HG03575 (cell line): ENCODE measurements around the gene ZBTB5.
"Not testable (repeated sequence)": the region's sequence is repeated elsewhere in the genome, so short reads cannot be mapped to it uniquely, and the experiment has no call there.

Experiments
- ATAC-seq: cut with Tn5 transposase; IDR thresholded peaks from one replicate; pipeline ENCODE4 v1.9.1; 2021; ENCODE audit not compliant: unreplicated experiment, insufficient number of reproducible peaks, low FRiP score; ENCODE audit errors: extremely low read depth

The ZBTB5 gene, protein sequence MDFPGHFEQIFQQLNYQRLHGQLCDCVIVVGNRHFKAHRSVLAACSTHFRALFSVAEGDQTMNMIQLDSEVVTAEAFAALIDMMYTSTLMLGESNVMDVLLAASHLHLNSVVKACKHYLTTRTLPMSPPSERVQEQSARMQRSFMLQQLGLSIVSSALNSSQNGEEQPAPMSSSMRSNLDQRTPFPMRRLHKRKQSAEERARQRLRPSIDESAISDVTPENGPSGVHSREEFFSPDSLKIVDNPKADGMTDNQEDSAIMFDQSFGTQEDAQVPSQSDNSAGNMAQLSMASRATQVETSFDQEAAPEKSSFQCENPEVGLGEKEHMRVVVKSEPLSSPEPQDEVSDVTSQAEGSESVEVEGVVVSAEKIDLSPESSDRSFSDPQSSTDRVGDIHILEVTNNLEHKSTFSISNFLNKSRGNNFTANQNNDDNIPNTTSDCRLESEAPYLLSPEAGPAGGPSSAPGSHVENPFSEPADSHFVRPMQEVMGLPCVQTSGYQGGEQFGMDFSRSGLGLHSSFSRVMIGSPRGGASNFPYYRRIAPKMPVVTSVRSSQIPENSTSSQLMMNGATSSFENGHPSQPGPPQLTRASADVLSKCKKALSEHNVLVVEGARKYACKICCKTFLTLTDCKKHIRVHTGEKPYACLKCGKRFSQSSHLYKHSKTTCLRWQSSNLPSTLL

DNA sequence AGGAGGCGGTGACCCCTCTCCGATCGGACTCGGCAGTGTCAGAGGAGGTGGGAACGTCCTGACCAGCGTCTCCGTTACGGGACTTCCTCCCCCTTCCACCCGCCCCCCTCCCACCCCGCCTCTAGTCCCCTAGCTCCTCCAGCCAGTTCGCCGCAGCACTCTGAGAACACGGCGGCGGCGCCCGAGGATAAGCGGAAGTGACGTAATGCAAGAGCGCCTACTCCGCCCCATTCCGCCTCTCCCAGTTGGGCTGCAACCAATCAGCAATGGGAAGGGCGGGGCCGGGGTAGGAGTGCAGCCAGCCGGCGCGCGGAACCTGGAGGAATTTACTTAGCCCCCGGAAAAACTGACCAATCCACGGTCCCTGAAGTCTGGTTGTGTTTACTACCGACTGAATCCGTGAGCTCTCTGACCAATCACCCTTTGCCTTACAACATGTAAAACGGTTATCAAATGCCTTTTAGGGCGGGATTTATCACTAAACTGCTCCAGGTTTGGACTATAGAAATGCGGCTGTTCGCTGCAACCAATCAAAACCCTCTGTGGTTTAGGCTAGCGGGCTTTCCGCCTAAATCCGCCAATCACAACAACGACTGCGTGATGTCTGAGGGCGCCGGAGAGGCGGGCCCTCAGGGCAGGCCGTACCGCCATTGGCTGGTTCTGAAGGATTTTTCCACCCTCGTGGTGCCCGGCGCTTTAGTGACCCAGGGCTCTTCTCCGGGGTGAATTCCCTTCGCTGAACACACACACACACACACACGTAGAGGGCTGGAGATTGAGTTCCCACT is at the start of gene ZBTB5:
TSS of gene ZBTB5 (minus strand) at position 202 of the 788 bp plus-strand sequence. CDS start 22,899 bp downstream, outside the sequence.
- ATAC-seq, result peak; percentile 63

DNA sequence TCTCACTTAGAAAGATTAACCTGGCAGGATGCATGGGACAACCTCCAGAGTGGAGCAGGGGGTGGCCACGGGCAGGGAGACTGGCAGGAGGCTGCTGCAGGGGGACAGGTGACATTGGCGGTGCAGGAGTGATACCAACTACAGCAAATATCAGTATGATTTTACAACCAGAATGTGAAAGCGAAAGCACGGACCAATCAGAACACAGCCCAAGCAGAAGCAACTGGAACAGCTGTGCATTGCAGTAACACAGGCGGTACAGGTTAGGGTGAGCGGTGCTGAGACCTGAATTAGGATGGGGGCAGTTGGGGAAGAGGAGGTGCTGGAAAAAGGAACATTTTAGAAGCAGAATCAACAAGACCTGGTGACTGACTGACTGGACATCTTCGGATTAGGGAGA is 49.7 kb upstream of the ZBTB5 start:
- no peak for ATAC-seq

DNA sequence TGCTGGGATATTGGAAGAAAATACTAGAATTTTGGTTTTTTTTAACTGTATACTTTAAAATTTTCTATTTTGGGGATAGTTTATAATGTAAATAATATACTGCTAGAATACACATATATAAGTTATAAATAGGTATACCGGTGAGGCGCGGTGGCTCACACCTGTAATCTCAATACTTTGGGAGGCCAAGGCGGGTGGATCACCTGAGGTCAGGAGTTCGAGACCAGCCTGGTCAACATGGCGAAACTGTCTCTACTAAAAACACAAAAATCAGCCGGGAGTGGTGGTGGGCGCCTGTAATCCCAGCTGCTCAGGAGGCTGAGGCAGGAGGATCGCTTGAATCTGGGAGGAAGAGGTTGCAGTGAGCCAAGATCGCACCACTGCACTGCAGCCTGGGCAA is 49.2 kb upstream of the ZBTB5 start:
- ATAC-seq, result not testable (repeated sequence)

DNA sequence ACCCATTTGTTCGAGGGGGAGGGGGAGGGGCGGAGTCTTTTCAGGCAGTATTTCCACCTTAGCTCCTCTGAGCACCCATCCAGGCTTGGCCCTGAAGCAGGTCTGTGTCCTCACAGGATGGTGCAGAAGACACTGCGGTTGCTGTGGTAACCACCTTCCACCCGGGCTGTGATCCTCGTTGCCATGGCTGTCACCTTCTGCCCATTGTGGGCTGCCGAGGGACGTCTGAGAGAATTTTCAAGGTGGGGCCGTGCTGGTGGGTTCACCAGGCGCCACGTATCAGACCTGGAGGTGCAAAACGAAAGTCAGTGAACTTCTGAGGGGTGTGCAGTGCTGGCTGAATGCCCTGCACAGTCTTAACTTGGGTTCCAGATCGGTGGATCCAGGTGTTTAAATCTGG is 47.2 kb upstream of the ZBTB5 start:
- no peak for ATAC-seq

DNA sequence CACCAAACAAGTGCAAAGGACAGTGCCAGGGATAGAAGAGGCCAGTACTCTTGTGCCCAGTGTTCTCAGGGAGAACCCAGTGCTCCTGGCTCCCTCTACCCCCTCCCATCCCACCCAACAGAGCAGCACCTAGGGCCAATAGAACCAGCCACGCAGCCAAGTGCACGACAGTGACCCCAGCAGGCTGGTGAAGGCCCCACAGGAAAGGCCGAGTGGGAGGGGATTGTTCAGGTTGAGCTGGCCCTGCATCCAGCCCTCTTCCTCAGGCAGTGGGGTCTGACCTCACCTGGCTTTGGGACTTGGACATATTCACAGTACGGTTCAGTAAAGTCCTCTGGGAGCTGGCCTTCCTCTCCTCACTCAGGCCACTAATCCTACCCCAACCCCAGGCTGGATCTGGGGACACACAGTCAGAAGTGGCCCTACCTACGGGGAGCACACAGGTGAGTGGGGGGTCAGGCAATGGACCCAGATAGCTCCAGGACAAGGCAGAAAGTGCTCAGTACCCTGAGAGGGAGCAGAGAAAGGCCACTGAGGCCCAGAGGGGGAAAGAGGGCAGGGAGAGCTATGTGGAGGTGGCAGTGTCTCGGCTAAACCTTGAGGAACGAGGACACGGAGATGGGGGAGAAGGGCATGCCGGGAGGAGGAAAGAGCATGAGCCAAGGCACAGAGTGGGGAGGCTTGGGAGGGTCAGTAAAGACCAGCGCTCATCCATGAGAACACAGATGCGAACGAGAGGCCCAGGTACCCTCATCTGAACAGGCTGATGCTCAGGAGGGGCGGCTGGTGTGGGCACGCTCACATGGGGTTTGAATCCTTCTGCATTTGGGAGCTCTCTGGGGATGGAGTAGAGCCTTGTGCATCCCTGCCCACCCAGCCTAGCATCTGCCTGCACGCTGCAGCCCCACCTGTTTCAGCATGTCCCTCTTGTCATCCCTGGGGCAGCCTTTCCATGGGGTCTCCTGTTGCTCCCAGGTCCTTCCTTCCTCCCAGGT is 46.1 kb upstream of the ZBTB5 start:
- no peak for ATAC-seq

DNA sequence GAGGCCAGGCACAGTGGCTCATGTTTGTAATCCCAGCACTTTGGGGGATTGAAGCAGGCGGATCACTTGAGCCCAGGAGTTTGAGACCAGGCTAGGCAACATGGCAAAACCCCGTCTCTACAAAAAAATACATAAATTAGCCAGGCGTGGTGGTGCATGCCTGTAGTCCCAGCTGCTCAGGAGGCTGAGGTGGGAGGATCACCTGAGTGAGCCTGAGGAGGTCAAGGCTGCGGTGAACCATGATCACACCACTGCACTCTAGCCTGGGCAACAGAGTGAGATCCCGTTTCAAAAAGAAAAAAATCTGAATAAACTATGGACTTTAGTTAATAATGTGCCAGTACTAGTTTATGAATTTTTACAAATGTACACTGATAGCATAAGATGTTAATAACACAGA is 44.8 kb upstream of the ZBTB5 start:
- ATAC-seq, result not testable (repeated sequence)

DNA sequence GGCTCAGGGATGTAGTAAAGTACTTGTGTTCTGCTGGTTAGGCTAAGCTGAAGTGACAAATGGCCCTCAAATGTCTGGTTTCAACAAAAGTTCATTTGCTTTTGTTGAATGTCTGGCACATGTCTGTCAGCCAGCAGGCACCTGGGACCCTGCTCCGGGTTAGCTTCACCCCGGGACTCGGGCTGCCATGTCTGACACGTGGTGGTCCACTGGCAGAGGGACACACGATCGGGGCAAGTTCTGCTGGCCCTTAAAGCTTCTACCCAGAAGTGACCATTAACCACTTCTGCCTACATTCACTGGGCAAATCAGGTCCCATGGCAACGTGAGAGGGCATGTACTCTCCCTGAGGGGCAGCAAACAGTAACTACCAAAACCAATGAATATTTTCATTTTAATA is 44.3 kb upstream of the ZBTB5 start:
- no peak for ATAC-seq

DNA sequence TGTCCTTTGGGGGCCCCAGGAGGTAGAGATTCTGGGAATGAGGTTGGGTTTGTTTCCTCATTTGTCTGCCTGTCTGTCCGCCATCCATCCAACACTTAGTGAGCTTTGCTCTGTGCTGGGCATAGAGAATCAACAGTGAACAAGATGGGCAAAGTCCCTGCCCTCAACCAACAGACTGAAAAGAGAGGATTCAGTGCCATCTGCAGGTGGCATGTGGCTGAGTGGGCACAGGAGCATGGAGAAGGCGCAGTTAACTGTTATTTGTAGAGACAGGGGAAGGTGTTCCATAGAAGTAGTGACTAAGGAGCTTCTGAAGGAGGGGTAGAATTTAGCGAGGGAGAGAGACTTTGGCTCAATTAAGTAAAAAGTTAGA is 43.6 kb upstream of the ZBTB5 start:
- ATAC-seq, result no peak

DNA sequence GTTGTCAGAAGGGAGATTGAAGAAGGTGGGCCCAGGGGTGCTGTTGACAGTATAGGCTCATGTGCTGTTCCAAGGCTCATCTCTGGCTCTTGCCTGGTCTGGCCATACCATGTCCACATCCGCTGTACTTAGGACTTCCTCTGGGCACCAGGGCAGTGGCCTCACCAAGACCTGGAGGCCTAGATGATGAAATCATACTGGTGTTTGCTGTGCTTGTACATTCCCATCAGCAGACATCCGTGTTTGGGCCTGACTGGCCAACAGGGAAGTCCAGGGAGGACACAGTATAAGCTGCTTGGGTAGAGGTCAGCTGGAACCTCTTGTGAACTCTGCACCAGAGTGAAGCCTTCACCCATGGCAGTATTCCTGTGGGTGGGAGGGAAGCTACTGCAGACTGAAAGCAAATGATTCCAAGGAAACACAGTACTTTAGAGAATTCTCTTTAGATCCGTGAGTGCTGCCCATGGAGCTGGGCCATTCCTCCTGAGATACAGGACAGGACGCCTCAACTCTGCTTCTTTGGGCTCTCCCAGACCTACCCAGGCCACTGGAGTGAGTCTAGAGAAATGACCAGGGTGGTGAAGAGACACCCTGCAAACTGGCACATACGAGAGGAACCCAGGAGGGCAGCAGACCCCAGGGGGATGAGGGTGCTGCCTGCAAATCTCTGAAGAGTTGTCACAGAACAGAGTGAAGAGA is 43.0 kb upstream of the ZBTB5 start:
- no peak for ATAC-seq

DNA sequence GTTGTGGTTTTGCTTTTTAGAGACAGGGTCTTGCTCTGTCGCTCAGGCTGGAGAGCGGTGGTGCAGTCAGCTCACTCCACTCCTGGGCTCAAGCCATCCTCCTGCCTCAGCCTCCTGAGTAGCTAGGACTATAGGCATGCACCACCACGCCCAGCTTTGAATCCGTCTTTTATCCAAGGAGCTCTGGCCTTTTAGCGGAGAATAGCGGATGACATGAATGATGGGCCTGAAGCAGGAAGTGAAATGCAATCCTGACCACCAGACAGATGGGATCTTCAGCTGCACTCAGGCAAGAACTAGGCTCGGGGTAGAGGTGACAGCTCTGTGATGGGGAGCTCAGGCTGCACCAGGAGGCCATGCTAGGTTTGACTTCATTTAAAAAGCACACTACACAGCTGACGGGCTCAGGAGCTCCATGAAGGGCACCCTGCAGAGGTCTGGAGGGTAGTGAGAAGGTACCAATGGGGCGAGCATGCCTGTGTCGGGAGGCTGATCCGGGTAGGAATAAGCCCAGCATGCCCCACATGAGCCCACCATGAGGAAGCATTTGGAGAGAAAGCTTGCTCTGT is 42.4 kb upstream of the ZBTB5 start:
- ATAC-seq, result no peak

DNA sequence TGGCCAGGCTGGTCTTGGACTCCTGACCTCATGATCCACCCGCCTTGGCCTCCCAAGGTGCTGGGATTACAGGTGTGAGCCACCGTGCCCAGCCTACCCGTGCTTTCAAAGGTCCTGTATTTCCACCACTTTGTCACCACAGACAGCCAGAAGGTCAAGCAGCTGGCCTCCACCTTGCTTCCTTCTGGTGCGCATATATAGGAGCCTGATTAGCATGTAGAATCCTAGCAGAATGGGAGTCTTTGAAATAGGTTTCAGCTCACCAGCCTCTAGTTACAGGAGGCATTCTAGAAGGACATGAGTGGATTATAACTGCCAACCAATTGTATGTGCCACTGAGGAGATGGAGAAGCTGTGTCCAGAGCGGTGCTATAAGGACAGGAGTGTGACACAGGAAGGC is 39.4 kb upstream of the ZBTB5 start:
- ATAC-seq, result no peak

DNA sequence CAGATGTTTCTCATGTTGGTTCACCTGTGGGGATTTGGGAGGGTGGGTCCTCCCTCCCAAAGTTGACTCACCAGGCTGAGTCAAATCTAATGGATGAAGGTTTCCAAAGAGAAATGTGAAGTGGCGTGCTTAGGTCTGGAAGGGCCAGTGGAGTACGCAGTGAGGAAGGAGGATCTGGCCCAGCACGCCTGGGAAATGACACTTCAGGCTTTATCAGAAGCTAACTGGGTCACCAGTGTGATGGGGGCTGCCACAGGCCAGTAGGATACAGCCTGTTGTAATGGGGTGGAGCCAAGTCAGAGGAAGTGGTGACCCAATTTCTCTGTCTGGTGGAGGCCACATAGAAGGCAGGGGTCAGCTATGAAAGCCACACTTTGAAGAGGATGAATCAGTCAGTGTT is 38.5 kb upstream of the ZBTB5 start:
- no peak for ATAC-seq

DNA sequence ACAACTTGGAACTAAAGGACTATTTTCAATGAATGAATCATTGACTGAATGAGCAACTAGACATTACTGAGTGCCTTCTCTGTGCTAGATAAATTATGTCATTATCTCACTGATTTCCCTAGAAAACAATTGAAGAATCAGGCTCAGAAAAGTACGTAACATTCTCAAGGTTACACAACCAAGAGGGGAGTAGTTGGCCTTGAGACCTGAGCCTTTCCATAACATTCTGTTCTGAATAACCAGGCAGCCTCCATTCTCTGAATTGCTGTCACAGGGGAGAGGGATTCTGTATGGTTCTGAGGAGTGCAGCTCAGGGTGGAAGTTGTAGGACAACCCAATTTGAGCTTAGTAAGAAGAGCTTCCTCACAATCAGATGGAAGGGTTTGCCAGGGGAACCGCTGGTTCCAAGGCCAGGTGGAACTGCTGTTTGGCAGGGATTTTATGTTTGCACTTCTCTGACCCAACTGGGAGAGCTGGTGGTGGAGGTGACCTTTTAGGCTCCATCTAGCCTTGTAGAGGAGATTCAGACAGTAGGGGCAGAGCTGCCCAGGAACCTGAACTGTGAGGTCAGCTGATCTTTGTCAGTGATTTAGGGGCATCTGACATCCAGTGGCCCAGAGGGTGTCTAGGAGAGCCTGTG is 36.8 kb upstream of the ZBTB5 start:
- ATAC-seq, result no peak

DNA sequence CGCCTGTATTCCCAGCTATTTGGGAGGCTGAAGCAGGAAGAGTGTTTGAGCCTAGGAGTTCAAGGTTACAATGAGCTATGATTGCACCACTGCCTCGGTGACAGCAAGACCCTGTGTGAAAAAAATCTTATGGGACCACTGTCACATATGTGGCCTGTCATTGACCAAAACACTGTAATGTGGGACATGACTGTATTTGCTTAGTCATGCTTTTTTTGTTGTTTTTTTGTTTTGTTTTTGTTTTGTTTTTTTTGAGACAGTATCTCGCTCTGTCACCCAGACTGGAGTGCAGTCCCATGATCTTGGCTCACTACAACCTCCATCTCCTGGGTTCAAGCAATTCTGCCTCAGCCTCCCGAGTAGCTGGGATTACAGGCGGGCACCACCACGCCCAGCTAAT is 34.0 kb upstream of the ZBTB5 start:
- ATAC-seq, result no peak

DNA sequence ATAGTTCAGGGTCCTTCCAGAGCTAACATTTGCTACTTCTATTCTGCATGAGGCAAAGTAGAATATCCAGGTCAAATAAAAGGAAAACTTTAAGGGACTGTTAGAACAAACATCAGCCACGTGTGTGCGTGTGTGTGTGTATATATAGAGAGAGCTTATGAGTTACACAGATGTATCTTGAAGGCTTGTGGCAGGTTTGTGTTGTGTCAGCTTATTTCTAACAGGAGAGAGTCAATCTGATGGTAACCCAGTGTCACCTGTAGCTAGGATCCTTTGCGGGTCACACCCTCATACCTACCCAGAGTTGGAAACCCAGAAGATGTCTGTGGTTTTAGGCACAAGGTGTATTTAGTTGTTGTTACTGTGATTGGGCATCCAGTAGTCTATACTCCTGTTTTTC is 33.2 kb upstream of the ZBTB5 start:
- ATAC-seq, result no peak

DNA sequence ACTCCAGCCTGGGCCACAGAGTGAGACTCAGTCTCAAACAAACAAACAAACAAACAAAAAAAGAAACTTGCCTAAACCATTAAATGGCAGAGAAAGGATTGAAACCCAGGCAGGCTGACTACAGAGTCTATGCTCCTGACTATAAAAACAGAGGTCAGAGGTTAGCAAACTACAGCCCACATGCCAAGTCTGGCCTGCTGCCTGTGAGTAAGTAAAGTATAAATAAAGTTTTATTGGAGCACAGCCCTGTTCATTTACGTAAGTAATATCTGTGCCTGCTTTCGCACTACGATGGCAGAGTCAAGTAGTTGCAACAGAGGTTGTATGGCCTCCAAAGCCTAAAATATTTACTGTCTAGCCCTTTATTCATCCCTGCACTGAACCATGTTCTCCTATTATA is 32.1 kb upstream of the ZBTB5 start:
- ATAC-seq, result no peak

DNA sequence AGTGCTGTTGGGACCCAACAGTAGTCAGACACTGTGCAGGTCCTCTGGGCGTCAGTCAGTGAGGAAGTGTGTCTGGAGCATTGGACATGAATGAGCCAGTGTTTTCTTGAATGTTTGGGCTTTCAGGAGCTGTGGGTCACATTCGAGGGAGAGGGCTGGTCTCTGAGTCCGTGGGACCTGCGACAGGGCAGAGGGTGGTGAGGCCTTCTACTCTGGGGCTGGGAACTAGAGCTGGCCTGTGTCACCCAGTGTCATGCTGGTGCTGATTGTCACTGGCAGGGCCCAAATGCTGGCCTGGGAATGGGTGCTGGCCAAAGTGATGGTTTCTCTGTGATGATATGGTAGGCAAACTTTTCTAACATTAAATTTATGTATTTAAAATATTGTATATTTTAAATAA is 30.8 kb upstream of the ZBTB5 start:
- ATAC-seq, result no peak
